Hypothalamus (tissue), 51 donors: ENCODE measurements around the gene PCYT2.

Experiments
- DNase-seq, 51 donors: peaks; one replicate each; lab custom pipeline; 2025; lab: John Stamatoyannopoulos, UW

Gene PCYT2

GRCh38 chr17:81916234-81917001, 5.2 kb upstream of the PCYT2 start:
- no peak for DNase-seq

DNA sequence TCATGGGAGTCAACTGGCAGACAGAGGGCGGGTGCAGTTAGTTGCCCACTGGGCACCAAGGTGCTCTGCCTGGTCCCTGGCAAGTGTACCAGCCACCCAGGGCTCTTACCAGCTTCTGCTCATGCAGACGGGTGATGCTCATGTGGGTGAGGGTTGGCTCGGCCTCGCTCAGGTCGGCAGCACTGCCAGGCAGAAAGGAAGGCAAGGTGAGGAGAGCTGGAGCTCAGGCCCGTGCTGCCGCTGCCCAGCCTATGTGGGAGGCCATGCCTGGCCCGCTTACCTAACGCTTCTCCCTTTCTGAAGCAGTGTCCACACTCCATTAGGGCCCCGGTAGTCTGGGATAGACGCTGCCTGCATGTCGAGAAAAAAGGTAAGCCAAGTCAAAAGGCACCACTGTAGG, 4.1 kb upstream of the PCYT2 start:
- no peak for DNase-seq

DNA sequence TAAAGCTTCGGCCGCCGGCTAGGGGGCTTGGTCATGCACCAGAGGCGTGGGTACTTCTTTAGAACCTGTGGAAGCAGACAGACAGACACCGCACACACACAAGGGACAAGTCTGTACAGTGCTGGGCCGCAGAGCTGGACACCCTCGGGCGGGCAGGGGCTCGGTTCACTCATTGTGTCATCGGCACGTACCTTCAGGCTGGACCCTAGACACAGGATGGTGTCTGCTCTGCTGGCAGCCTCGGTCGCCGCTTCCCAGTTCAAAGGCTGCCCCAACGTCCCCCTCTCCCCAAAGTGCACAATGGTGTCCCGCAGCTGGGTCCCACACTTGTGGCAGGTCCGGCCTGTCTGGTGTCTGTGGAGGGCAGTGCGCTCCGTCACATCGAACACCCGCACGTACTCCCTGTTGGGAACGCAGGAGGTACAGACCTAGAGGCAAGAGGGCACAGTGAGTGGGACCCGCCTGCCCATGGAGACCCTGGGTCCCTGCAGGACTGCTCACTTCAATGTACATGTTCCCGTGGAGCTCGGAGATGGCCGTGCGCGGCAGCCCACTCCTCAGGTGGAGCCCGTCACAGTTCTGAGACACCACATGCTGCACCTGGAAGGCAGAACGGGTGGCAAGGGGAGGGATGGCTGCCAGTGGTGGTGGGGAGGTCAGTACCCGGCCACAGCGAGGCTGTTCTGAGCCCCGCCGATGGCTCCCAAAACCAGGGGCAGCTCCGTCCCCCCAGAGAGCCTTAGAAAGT, 3.1 kb upstream of the PCYT2 start:
- DNase-seq = no peak

GRCh38 chr17:81913394-81914102, 2.3 kb upstream of the PCYT2 start:
- no peak for DNase-seq

- DNase-seq = no peak
Observed at GRCh38 chr17:81912441-81913309, 1.5 kb upstream of the PCYT2 start.

- DNase-seq = no peak
Observed at GRCh38 chr17:81911969-81912368, 770 bp upstream of the PCYT2 start.

GRCh38 chr17:81910840-81911276, 341 bp downstream of the PCYT2 start:
- peak in 1 of 51 donors; percentile 41 for DNase-seq

DNA sequence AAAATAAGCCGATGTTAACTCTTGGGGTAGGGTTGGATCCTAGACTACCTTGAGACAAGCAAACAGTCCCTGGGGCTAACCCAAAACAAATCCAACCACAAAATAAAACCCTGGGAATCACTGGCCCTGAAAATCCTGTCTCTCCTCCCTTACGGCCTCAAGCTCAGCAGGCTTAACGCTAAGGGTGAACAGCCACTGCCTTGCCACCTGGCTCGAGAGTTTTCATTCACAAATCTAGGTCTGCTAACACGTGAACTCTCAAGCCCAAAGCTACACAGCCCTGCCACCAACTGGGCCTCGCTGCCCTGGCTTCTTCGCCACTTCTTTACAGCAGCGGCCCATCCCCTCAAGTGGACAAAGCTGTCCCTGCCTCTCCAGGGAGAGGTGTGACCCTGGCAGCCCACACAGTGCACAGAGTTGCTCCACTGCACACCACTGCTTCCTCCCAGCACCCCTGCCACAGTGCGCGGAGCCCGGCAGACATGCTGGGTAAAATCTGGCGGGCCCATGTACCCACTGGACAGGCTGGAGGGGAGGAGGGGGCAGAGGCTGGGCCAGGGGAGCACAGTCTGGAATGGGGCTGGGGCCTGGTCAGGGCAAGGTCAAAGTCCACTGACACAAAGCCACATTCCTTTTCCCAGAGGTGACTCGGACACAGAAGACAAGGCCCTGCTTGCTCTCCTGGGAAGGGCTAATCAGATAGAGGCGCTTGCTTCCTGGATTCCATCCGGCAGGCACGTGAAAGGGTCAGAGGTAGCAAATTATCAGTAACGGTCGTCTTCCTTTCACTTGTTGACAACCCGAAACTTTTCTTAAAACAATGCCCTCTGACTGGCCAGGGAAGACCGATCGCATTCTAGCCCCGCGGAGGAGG, 996 bp downstream of the PCYT2 start:
- no peak for DNase-seq

- no peak for DNase-seq
Observed at GRCh38 chr17:81909231-81909630, 2.0 kb downstream of the PCYT2 start.

GRCh38 chr17:81908793-81909192, 2.4 kb downstream of the PCYT2 start:
- DNase-seq = no peak

DNA sequence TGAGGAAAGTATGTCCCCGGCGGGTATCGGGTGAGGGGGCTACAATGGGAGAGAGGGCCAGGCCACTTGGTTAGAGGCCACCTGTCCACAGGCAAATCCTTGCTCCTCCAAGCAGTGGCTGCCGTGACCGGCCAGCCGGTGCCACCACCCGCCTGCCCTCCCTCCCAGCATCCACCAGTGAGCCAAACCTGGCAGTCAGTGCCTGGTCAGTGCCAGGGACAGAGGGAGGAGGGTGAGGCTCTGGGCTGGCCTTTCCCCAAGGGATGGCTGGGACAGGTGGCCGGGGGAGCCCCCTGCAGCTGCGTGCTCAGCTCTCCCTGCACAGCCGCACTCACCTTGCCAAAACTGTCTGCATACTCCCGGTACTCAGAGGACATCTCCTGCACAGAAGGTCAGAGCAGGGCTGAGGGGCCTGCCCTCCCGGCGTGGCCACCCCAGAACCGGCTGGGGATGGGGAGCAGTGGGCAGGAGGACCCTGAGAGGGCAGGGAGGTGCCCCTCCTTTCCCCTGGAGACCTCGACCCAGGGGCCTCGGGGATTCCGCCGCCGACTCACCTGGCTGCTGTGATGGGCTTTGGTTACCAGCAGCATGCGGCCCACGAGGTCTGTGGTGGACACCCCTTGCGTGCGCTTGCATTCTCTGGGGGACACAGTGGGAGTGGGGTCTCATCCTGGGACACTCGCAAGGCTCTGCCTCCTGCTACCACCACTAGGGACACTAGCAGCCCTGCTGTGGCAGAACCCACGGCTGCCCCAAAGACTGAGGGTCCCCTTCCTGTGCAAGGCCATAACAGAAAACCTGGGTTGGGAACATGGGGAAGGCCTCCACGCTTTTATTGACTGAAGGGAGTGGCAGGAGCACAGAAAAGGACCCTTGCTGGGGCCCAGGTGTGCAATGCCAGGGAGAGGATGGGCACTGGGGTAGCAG, 3.7 kb downstream of the PCYT2 start:
- DNase-seq = no peak

GRCh38 chr17:81906476-81907218, 4.6 kb downstream of the PCYT2 start:
- DNase-seq = no peak

GRCh38 chr17:81905993-81906392, 5.2 kb downstream of the PCYT2 start:
- no peak for DNase-seq

GRCh38 chr17:81905424-81905875, 5.7 kb downstream of the PCYT2 start:
- DNase-seq = no peak

- DNase-seq = no peak
Observed at GRCh38 chr17:81904600-81905423, 6.4 kb downstream of the PCYT2 start.

DNA sequence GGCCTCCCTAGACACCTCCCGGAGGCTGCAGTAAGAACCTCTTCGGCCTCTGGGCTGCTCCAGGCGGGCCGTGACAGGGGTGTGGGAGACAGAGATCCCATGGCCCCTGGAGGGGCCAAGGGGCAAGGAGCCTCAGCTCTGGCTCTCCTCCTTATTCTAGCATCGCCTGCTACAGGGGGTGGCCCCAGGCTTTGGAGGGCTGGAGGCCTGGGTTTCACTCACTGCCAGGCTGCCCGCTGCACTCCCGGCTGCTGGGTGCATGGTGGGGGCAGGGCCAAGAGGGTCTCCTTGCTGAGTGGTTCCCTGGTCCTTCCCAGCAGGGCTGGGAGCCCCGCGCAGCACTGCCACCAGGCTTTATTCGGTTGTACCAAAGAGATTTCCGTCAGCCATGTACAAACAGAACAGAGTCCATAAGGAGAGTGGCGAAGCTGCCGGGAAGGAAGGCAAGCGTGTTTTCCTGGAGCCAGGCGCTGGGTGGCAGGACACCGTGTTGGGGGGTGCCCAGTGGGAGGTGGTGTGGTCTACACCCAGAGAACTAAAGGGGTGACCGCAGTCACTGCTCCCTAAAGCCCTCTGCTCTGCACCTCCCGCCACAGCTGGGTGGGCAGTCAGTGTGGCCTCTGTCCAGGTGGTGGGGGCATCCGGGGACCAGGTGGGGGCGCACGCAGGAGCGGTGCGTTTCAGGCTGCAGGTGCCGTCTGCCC, 7.2 kb downstream of the PCYT2 start:
- no peak for DNase-seq
